ENCODE results near the gene STPG2. TPM values are rescaled to one million over a fixed set of nuclear protein-coding genes. Genes with fewer than 3 reads are reported as not detected.

STPG2 gene
- total and polyA plus RNA-seq, 2 donors (not counting 1 experiment from before 2014, with no cell fraction given) = 0.13 to 0.49 TPM

- Histone ChIP-seq H3K4me1 (ENCODE audit: control insufficient read depth in 2 of 2, insufficient read depth in 2 of 2, low read length in 2 of 2) (no peaks in the 10 kb centered on the region), H4K20me1 (ENCODE audit: control insufficient read depth, insufficient read depth, low read length, poor library complexity, severe bottlenecking) (no peaks in the 10 kb centered on the region), H3K27ac (ENCODE audit: low read length in 2 of 2) (no peak overlapping the region), H3K9ac (ENCODE audit: low read length) (no peak overlapping the region), H3K27me3 (replicated peaks in 1 of 4; ENCODE audit: control extremely low read depth in 1 of 4, control insufficient read depth in 3 of 4, insufficient read depth in 4 of 4, low read length in 3 of 4) (no peaks in the 10 kb centered on the region), H3K9me3 (ENCODE audit: control extremely low read depth in 1 of 3, control insufficient read depth in 2 of 3, insufficient read depth in 1 of 3, low read length in 2 of 3) (no peaks in the 10 kb centered on the region), H3K36me3 (replicated peaks in 1 of 2; ENCODE audit: control extremely low read depth in 1 of 2, control insufficient read depth in 1 of 2, extremely low read depth in 1 of 2, insufficient read depth in 2 of 2, low read length in 1 of 2) (no peaks in the 10 kb centered on the region), H3K4me3 (ENCODE audit: control extremely low read depth in 1 of 5, extremely low read depth in 1 of 5, insufficient read depth in 1 of 5, low read depth in 2 of 5, low read length in 4 of 5) (no peak overlapping the region), H2AFZ (ENCODE audit: insufficient read depth, low read depth, low read length, poor library complexity, severe bottlenecking) (no peak overlapping the region), H3K4me2 (replicated peaks; ENCODE audit: low read depth, low read length, poor library complexity, severe bottlenecking) (no peak overlapping the region), H3K79me2 (ENCODE audit: control insufficient read depth, insufficient read depth, low read length) (no peaks in the 10 kb centered on the region)
- no peak overlapping the region for H3K27ac Mint-ChIP-seq
- DNase-seq (no peak), ATAC-seq (ENCODE audit: low read depth) (no peak)
- intact Hi-C loops (cut with micrococcal nuclease) = no loop called here
- H3K4me1 Mint-ChIP-seq = peaks cover 4% of the 10 kb centered on the region
- POLR2A ChIA-PET = interaction anchor here (0.6 kb wide), 1 partner anchor 881 kb away, joined by 6 read pairs; no protein-coding TSS in a partner anchor
- no CpG with 5 or more reads among the region's 3 CpGs for WGBS (ENCODE audit: insufficient coverage)
- no peaks in the 10 kb centered on the region for H3K9me3 Mint-ChIP-seq (ENCODE audit: insufficient read depth)
- H3K27me3 Mint-ChIP-seq = no peaks in the 10 kb centered on the region
- TF ChIP-seq CTCF (IDR thresholded peaks at IDR 0.05) = no peak
- TF ChIP-seq EZH2 (IDR thresholded peaks at IDR 0.05; ENCODE audit: borderline replicate concordance, insufficient read depth, low read depth, low read length, poor library complexity, severe bottlenecking) = no peak
- CTCF ChIA-PET = interaction anchor here (0.5 kb wide), 1 partner anchor 7 kb away, joined by 7 read pairs; no protein-coding TSS in a partner anchor
- H3K4me3 Mint-ChIP-seq = no peak overlapping the region
Measured at GRCh38 chr4:98181809-98182208, 38.5 kb upstream of the STPG2 start.

GRCh38 chr4:98179951-98180350, 36.7 kb upstream of the STPG2 start:
- ChIA-PET POLR2A (no interaction called here), CTCF (no interaction called here)
- Histone ChIP-seq H3K4me1 (ENCODE audit: control insufficient read depth in 2 of 2, insufficient read depth in 2 of 2, low read length in 2 of 2) (no peaks in the 10 kb centered on the region), H3K27me3 (replicated peaks in 1 of 4; ENCODE audit: control extremely low read depth in 1 of 4, control insufficient read depth in 3 of 4, insufficient read depth in 4 of 4, low read length in 3 of 4) (no peaks in the 10 kb centered on the region), H3K4me3 (ENCODE audit: control extremely low read depth in 1 of 5, extremely low read depth in 1 of 5, insufficient read depth in 1 of 5, low read depth in 2 of 5, low read length in 4 of 5) (no peak overlapping the region), H3K36me3 (replicated peaks in 1 of 2; ENCODE audit: control extremely low read depth in 1 of 2, control insufficient read depth in 1 of 2, extremely low read depth in 1 of 2, insufficient read depth in 2 of 2, low read length in 1 of 2) (no peaks in the 10 kb centered on the region), H3K9ac (ENCODE audit: low read length) (no peak overlapping the region), H3K9me3 (ENCODE audit: control extremely low read depth in 1 of 3, control insufficient read depth in 2 of 3, insufficient read depth in 1 of 3, low read length in 2 of 3) (no peaks in the 10 kb centered on the region), H2AFZ (ENCODE audit: insufficient read depth, low read depth, low read length, poor library complexity, severe bottlenecking) (no peak overlapping the region), H4K20me1 (ENCODE audit: control insufficient read depth, insufficient read depth, low read length, poor library complexity, severe bottlenecking) (no peaks in the 10 kb centered on the region), H3K27ac (ENCODE audit: low read length in 2 of 2) (no peak overlapping the region), H3K79me2 (ENCODE audit: control insufficient read depth, insufficient read depth, low read length) (no peaks in the 10 kb centered on the region), H3K4me2 (replicated peaks; ENCODE audit: low read depth, low read length, poor library complexity, severe bottlenecking) (no peak overlapping the region)
- no peaks in the 10 kb centered on the region for H3K9me3 Mint-ChIP-seq (ENCODE audit: insufficient read depth)
- DNase-seq (no peak), ATAC-seq (ENCODE audit: low read depth) (no peak)
- H3K4me1 Mint-ChIP-seq = peaks cover 4% of the 10 kb centered on the region
- H3K27me3 Mint-ChIP-seq = no peaks in the 10 kb centered on the region
- no peak overlapping the region for H3K27ac Mint-ChIP-seq
- TF ChIP-seq CTCF (IDR thresholded peaks at IDR 0.05) (no peak), EZH2 (IDR thresholded peaks at IDR 0.05; ENCODE audit: borderline replicate concordance, insufficient read depth, low read depth, low read length, poor library complexity, severe bottlenecking) (no peak)
- intact Hi-C loops (cut with micrococcal nuclease) = no loop called here
- no peak overlapping the region for H3K4me3 Mint-ChIP-seq

All from B cell (primary cell).